ENCODE results near the gene NPC1L1. TPM values are rescaled to one million over a fixed set of nuclear protein-coding genes. Genes with fewer than 3 reads are reported as not detected.

The NPC1L1 gene
- total and polyA plus RNA-seq, 4 donors, result 0.01 to 0.48 (median 0.03) TPM

GRCh38 chr7:44482502-44483485 lies 58.3 kb downstream of the NPC1L1 start:
- WGBS, 2 donors, result 94 to 99% methylated on average over 2 of the region's 2 CpGs
- DNase-seq (no peak), ATAC-seq (ENCODE audit: insufficient read depth, low FRiP score) (no peak)
- Histone ChIP-seq H3K9ac (ENCODE audit: insufficient read depth in 1 of 2, low read length in 2 of 2) (no peak overlapping the region), H3K4me1 (ENCODE audit: control insufficient read depth in 5 of 5, insufficient read depth in 5 of 5, low read length in 5 of 5) (peaks cover 0 to 13% (median 0%) of the 10 kb centered on the region in 5 donors), H3K4me3 (no peak overlapping the region), H3K27ac (ENCODE audit: low read depth in 1 of 2, low read length in 1 of 2) (no peak overlapping the region), H3K36me3 (ENCODE audit: control insufficient read depth in 4 of 4, insufficient read depth in 4 of 4, low read length in 4 of 4) (peaks cover 26 to 42% (median 39%) of the 10 kb centered on the region in 4 donors), H3K27me3 (ENCODE audit: control insufficient read depth in 3 of 3, insufficient read depth in 3 of 3, low read length in 2 of 3) (no peaks in the 10 kb centered on the region), H3K9me3 (ENCODE audit: control insufficient read depth in 4 of 4, insufficient read depth in 3 of 4, low read length in 3 of 4) (peaks cover 0 to 6% (median 2%) of the 10 kb centered on the region in 4 donors)
- TF ChIP-seq CTCF (IDR thresholded peaks at IDR 0.05; ENCODE audit: control extremely low read depth, extremely low read depth), result no peak

GRCh38 chr7:44477938-44478337 lies 63.2 kb downstream of the NPC1L1 start:
- peaks cover 0 to 7% (median 0%) of the 10 kb centered on the region in 5 donors for H3K4me1 ChIP-seq (ENCODE audit: control insufficient read depth in 5 of 5, insufficient read depth in 5 of 5, low read length in 5 of 5)
- TF ChIP-seq CTCF (IDR thresholded peaks at IDR 0.05; ENCODE audit: control extremely low read depth, extremely low read depth), result no peak
- peaks cover 19 to 33% (median 31%) of the 10 kb centered on the region in 4 donors for H3K36me3 ChIP-seq (ENCODE audit: control insufficient read depth in 4 of 4, insufficient read depth in 4 of 4, low read length in 4 of 4)
- DNase-seq (no peak), ATAC-seq (ENCODE audit: insufficient read depth, low FRiP score) (no peak)
- H3K9ac ChIP-seq (ENCODE audit: insufficient read depth in 1 of 2, low read length in 2 of 2), result no peak overlapping the region
- WGBS, 2 donors, result 89 to 96% methylated on average over 8 of the region's 8 CpGs
- H3K27me3 ChIP-seq (ENCODE audit: control insufficient read depth in 3 of 3, insufficient read depth in 3 of 3, low read length in 2 of 3), result no peaks in the 10 kb centered on the region
- peaks cover 0 to 4% (median 1%) of the 10 kb centered on the region in 4 donors for H3K9me3 ChIP-seq (ENCODE audit: control insufficient read depth in 4 of 4, insufficient read depth in 3 of 4, low read length in 3 of 4)
- no peak overlapping the region for H3K27ac ChIP-seq (ENCODE audit: low read depth in 1 of 2, low read length in 1 of 2)
- no peak overlapping the region for H3K4me3 ChIP-seq

- H3K36me3 ChIP-seq (ENCODE audit: control insufficient read depth in 4 of 4, insufficient read depth in 4 of 4, low read length in 4 of 4), result peaks cover 12 to 31% (median 27%) of the 10 kb centered on the region in 4 donors
- 35% methylated on average over 6 of the region's 6 CpGs for WGBS, 2 donors
- ATAC-seq (ENCODE audit: insufficient read depth, low FRiP score), result peak; percentile 86
Measured at GRCh38 chr7:44477063-44477830, 63.9 kb downstream of the NPC1L1 start.

More at GRCh38 chr7:44477063-44477830, 63.9 kb downstream of the NPC1L1 start:
- TF ChIP-seq CTCF (IDR thresholded peaks at IDR 0.05; ENCODE audit: control extremely low read depth, extremely low read depth), result peak; percentile 87
- H3K4me1 ChIP-seq (ENCODE audit: control insufficient read depth in 5 of 5, insufficient read depth in 5 of 5, low read length in 5 of 5), result peaks cover 0 to 9% (median 0%) of the 10 kb centered on the region in 5 donors
- DNase-seq, result peak; percentile 61 to 65 (median 65)
- H3K4me3 ChIP-seq, result no peak overlapping the region
- H3K27me3 ChIP-seq (ENCODE audit: control insufficient read depth in 3 of 3, insufficient read depth in 3 of 3, low read length in 2 of 3), result no peaks in the 10 kb centered on the region
- H3K27ac ChIP-seq (ENCODE audit: low read depth in 1 of 2, low read length in 1 of 2), result no peak overlapping the region
- H3K9ac ChIP-seq (ENCODE audit: insufficient read depth in 1 of 2, low read length in 2 of 2), result no peak overlapping the region
- no peaks in the 10 kb centered on the region for H3K9me3 ChIP-seq (ENCODE audit: control insufficient read depth in 4 of 4, insufficient read depth in 3 of 4, low read length in 3 of 4)
